ENCODE data around the gene PGS1. TPM values are rescaled to one million over a fixed set of nuclear protein-coding genes. Genes with fewer than 3 reads are reported as not detected.
"Not testable (repeated sequence)": the region's sequence is repeated elsewhere in the genome, so short reads cannot be mapped to it uniquely, and the experiment has no call there.

Gene PGS1, protein sequence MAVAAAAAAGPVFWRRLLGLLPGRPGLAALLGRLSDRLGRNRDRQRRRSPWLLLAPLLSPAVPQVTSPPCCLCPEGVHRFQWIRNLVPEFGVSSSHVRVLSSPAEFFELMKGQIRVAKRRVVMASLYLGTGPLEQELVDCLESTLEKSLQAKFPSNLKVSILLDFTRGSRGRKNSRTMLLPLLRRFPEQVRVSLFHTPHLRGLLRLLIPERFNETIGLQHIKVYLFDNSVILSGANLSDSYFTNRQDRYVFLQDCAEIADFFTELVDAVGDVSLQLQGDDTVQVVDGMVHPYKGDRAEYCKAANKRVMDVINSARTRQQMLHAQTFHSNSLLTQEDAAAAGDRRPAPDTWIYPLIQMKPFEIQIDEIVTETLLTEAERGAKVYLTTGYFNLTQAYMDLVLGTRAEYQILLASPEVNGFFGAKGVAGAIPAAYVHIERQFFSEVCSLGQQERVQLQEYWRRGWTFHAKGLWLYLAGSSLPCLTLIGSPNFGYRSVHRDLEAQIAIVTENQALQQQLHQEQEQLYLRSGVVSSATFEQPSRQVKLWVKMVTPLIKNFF
- total RNA-seq: 10 to 100 TPM; 29.2 to 57.4 TPM

DNA sequence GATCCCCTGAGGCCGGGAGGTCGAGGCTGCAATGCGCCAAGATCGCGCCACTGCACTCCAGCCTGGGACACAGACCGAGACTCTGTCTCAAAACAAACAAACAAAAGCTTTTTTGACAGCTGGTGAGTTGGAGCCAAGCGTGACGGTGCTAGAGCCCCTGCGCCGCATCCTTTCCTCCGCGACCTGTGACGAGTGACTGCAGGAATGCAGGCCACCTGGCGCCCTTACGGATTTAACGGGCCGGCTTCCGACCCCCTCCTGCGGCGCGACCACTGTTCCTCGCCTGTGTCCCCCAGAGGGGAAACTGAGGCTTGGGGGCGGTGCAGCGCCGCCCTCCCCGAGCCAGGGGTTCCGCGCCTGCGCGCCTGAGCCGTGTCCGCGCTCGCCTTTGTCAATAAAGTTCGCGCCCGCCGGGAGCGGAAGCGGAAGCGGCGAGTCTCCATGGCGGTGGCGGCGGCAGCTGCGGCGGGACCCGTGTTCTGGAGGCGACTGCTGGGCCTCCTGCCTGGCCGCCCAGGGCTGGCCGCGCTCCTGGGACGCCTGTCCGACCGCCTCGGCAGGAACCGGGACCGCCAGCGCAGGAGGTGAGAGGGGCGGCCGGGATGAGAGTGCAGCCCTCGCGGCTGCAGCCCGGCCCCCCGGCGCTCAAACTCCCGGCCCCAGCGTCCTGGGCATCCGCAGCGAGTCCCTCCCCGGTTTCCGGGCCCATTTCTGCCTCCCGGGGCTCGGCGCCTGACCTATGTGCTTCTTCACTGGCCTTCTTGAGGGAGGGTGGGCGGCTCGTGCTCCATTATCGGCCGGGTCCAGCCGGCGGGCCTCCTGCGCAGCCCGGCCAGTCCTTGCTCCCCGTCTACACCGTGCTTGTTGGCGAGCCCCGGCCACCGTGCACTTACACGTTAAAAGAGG lies at the start of gene PGS1:
Gene PGS1, plus strand, starts transcription at position 425 of the 906 bp plus-strand sequence. Its CDS starts 17 bp downstream, at position 442.
- intact Hi-C loops (cut with DNase I): no loop called here
- peak; percentile 75 for TF ChIP-seq POLR2A (IDR thresholded peaks at IDR 0.05)
- TF ChIP-seq, protein P1, sequence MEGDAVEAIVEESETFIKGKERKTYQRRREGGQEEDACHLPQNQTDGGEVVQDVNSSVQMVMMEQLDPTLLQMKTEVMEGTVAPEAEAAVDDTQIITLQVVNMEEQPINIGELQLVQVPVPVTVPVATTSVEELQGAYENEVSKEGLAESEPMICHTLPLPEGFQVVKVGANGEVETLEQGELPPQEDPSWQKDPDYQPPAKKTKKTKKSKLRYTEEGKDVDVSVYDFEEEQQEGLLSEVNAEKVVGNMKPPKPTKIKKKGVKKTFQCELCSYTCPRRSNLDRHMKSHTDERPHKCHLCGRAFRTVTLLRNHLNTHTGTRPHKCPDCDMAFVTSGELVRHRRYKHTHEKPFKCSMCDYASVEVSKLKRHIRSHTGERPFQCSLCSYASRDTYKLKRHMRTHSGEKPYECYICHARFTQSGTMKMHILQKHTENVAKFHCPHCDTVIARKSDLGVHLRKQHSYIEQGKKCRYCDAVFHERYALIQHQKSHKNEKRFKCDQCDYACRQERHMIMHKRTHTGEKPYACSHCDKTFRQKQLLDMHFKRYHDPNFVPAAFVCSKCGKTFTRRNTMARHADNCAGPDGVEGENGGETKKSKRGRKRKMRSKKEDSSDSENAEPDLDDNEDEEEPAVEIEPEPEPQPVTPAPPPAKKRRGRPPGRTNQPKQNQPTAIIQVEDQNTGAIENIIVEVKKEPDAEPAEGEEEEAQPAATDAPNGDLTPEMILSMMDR (IDR thresholded peaks at IDR 0.05): no peak
- peak; percentile 95 for TF ChIP-seq POLR2AphosphoS5 (IDR thresholded peaks at IDR 0.05)

DNA sequence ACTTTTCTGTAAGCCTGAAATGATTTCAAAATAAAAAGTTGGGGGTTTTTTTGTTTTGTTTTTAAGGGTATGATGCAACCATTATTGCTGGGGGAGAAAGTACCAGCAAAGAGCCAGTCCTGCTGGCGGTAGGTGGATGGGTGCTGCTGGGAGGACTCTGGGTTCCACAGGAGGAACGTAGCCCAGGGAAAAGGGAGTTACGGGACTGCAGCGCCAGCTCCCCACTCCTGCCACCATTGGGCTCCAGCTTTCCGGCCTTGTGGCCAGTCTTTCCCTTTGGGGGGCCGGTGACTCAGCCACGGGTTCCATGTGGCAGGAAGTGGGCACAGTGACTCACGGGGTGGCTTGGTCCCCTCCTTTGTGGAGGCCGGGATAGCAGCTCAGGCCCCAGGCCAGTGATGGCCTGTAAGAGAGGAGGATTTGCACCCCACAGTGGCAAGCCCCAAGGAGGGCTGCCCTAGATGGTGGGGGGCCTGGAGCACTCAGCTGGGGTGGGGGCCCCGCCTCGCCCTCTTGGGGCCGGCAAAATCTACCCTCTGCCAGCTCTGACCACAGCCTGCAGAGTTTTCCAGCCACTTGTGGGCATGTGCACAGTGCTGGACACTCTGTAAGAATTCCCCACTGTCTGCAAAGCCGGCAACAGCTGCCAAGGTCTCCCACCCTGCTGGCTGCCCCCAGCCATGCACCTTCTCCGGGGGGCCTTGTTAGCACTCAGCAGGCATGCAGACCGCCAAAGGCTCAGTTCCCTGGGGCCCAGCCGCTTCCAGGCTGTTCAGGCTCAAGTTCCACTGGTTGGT lies 49.0 kb upstream of the PGS1 start:
- intact Hi-C loops (cut with DNase I): no loop called here
- Histone ChIP-seq H3K9me3 (no peaks in the 10 kb centered on the region), H3K27ac (no peak overlapping the region), H3K36me3 (no peaks in the 10 kb centered on the region), H3K27me3 (replicated peaks; ENCODE audit: insufficient read depth) (no peaks in the 10 kb centered on the region), H3K4me1 (replicated peaks) (no peaks in the 10 kb centered on the region), H3K4me3 (no peak overlapping the region)
- WGBS: 79% methylated on average over 16 of the region's 16 CpGs
- TF ChIP-seq POLR2AphosphoS5 (IDR thresholded peaks at IDR 0.05) (no peak), POLR2A (IDR thresholded peaks at IDR 0.05) (no peak)
- TF ChIP-seq, protein P1 (IDR thresholded peaks at IDR 0.05): no peak
- no peak for DNase-seq (ENCODE audit: low spot score)

More for the DNA sequence above, at the start of gene PGS1:
- Histone ChIP-seq H3K27me3 (replicated peaks; ENCODE audit: insufficient read depth) (no peaks in the 10 kb centered on the region), H3K4me3 (peak within 1 kb of the TSS; percentile 97 to 99), H3K4me1 (replicated peaks) (peaks cover 13% of the 10 kb centered on the region), H3K9me3 (no peaks in the 10 kb centered on the region), H3K36me3 (no peaks in the 10 kb centered on the region), H3K27ac (peak within 1 kb of the TSS; percentile 78 to 79)
- peak; percentile 65 for DNase-seq (ENCODE audit: low spot score)
- 2% methylated on average over 32 of the region's 89 CpGs for WGBS

DNA sequence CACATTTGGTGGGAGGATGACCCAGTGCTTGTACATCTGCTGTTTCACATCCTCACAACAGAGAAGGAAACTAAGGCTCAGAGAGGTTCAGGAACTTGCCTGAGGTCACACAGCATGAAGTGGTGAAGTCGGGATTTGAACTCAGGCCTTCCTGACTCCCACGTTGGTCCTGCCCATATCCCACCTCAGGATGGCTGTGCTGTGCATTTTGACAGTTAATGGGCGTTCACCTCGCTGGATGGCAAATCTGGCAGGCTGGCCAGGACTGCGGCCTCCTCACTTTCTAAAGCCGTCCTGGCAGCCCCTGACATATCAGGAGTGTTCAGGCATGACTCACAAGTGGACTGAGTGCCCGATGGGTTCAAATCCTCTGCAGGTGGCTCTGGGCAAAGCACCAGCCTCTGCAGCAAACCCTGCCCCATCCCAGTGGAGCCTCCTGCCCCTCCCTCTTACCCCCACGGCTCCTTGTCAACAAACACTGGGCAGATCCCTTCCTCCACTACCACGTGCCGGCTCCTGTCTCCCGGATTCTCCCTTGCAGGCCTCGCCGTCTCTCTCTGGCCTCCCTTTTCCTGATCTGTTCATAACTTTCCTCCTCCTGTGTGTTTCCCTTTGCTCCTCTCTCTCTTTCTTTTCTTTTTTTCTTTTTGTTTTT lies 47.8 kb upstream of the PGS1 start:
- 53% methylated on average over 13 of the region's 13 CpGs for WGBS
- no peak overlapping the region for H3K27ac ChIP-seq
- TF ChIP-seq POLR2AphosphoS5 (IDR thresholded peaks at IDR 0.05): peak; percentile 7
- no peak for TF ChIP-seq POLR2A (IDR thresholded peaks at IDR 0.05)
- TF ChIP-seq, protein P1 (IDR thresholded peaks at IDR 0.05): no peak

DNA sequence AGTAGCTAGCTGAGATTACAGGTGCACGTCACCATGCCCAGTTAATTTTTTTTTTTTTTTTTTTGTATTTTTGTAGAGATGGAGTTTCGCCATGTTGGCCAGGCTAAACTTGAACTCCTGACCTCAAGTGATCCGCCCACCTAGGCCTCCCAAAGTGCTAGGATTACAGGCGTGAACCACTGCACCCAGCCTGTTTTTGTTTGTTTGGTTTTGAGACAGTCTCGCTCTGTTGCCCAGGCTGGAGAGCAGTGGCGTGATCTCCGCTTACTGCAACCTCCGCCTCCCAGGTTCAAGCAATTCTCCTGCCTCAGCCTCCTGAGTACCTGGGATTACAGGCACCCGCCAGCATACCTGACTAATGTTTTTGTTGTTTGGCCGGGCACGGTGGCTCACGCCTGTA lies 47.1 kb upstream of the PGS1 start:
- H3K4me3 ChIP-seq; H3K27me3 ChIP-seq (replicated peaks; ENCODE audit: insufficient read depth); H3K4me1 ChIP-seq (replicated peaks); H3K27ac ChIP-seq; H3K36me3 ChIP-seq; H3K9me3 ChIP-seq; DNase-seq (ENCODE audit: low spot score); intact Hi-C loops (cut with DNase I): not testable (repeated sequence)
- WGBS: 87% methylated on average over 12 of the region's 12 CpGs

More for the DNA sequence above, 47.8 kb upstream of the PGS1 start:
- DNase-seq (ENCODE audit: low spot score): no peak
- H3K36me3 ChIP-seq: no peaks in the 10 kb centered on the region
- H3K27me3 ChIP-seq (replicated peaks; ENCODE audit: insufficient read depth): no peaks in the 10 kb centered on the region
- H3K4me3 ChIP-seq: no peak overlapping the region
- intact Hi-C loops (cut with DNase I): no loop called here
- no peaks in the 10 kb centered on the region for H3K9me3 ChIP-seq
- no peaks in the 10 kb centered on the region for H3K4me1 ChIP-seq (replicated peaks)

Data from prostate gland (tissue), 2 donors.